ENCODE data around the gene GNB4. TPM values are rescaled to one million over a fixed set of nuclear protein-coding genes. Genes with fewer than 3 reads are reported as not detected.

The GNB4 gene
- total RNA-seq, 1 donor from 2014 or later, result 37.3 TPM

- peaks cover 8% of the 10 kb centered on the region for H3K36me3 Mint-ChIP-seq (ENCODE audit: low read depth)
- DNase-seq (ENCODE audit: low read depth, low spot score), result no peak
- TF ChIP-seq CTCF (conservative IDR thresholded peaks at IDR 0.05), result no peak
- no peaks in the 10 kb centered on the region for H3K27me3 Mint-ChIP-seq (ENCODE audit: low read depth)
- no peaks in the 10 kb centered on the region for H3K9me3 Mint-ChIP-seq
- H3K4me1 Mint-ChIP-seq, result peaks cover 2% of the 10 kb centered on the region
- no peak overlapping the region for H3K4me3 Mint-ChIP-seq
- no peak overlapping the region for H3K27ac Mint-ChIP-seq (ENCODE audit: unreplicated experiment)
Measured at GRCh38 chr3:179415377-179415776, 35.9 kb downstream of the GNB4 start.

- H3K27me3 Mint-ChIP-seq (ENCODE audit: low read depth), result no peaks in the 10 kb centered on the region
- peaks cover 4% of the 10 kb centered on the region for H3K4me1 Mint-ChIP-seq
- H3K27ac Mint-ChIP-seq (ENCODE audit: unreplicated experiment), result no peak overlapping the region
Measured at GRCh38 chr3:179414804-179415203, 36.5 kb downstream of the GNB4 start.

GRCh38 chr3:179410999-179411398 lies 40.3 kb downstream of the GNB4 start:
- no peak overlapping the region for H3K4me3 Mint-ChIP-seq
- no peaks in the 10 kb centered on the region for H3K9me3 Mint-ChIP-seq
- TF ChIP-seq CTCF (conservative IDR thresholded peaks at IDR 0.05), result no peak
- H3K4me1 Mint-ChIP-seq, result peaks cover 4% of the 10 kb centered on the region
- no peaks in the 10 kb centered on the region for H3K27me3 Mint-ChIP-seq (ENCODE audit: low read depth)
- no peak for DNase-seq (ENCODE audit: low read depth, low spot score)
- H3K36me3 Mint-ChIP-seq (ENCODE audit: low read depth), result peaks cover 7% of the 10 kb centered on the region
- no peak overlapping the region for H3K27ac Mint-ChIP-seq (ENCODE audit: unreplicated experiment)

More at GRCh38 chr3:179414804-179415203, 36.5 kb downstream of the GNB4 start:
- DNase-seq (ENCODE audit: low read depth, low spot score), result no peak
- H3K36me3 Mint-ChIP-seq (ENCODE audit: low read depth), result peaks cover 9% of the 10 kb centered on the region
- no peaks in the 10 kb centered on the region for H3K9me3 Mint-ChIP-seq
- no peak overlapping the region for H3K4me3 Mint-ChIP-seq
- no peak for TF ChIP-seq CTCF (conservative IDR thresholded peaks at IDR 0.05)

DNA sequence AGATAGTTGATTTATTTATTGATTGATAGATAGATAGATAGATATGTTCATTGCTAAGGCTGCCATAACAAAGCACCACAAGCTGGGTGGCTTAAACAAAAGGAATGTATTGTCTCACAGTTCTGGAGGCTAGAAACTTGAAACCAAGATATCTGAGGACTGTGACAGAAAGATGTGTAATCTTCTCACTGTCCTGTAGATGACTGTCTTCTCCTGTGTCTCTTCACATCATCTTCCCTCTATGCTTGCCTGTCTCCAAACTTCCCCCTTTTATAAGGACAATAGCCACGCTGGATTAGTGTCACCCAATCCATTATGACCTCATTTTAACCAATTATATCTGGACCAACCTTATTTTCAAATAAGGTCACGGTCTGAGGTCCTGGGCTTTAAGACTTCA lies 40.9 kb downstream of the GNB4 start:
- H3K9me3 Mint-ChIP-seq, result no peaks in the 10 kb centered on the region
- no peak for DNase-seq (ENCODE audit: low read depth, low spot score)
- H3K27ac Mint-ChIP-seq (ENCODE audit: unreplicated experiment), result no peak overlapping the region
- H3K27me3 Mint-ChIP-seq (ENCODE audit: low read depth), result no peaks in the 10 kb centered on the region
- no peak for TF ChIP-seq CTCF (conservative IDR thresholded peaks at IDR 0.05)
- H3K4me3 Mint-ChIP-seq, result no peak overlapping the region
- peaks cover 7% of the 10 kb centered on the region for H3K36me3 Mint-ChIP-seq (ENCODE audit: low read depth)
- peaks cover 4% of the 10 kb centered on the region for H3K4me1 Mint-ChIP-seq

DNA sequence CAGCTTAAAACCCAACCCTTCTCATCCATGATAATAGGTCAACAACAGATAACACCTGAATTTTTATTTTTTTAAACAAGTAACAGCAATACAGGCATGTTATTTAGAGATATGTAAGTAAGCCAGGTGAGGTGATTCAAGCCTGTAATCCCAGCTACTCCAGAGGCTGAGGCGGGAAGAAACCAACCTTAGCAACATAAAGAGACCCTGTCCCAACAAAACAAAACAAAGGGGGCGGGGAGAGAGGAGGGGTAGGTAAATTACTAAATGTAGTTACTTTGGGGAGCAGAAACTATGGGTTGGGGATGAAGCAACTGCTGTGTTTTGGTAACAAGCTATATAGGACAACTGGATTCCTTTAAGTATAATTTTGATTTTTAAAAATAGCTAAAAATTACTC lies 47.0 kb downstream of the GNB4 start:
- no peaks in the 10 kb centered on the region for H3K36me3 Mint-ChIP-seq (ENCODE audit: low read depth)
- no peak for DNase-seq (ENCODE audit: low read depth, low spot score)
- TF ChIP-seq CTCF (conservative IDR thresholded peaks at IDR 0.05), result no peak
- no peak overlapping the region for H3K27ac Mint-ChIP-seq (ENCODE audit: unreplicated experiment)
- no peaks in the 10 kb centered on the region for H3K9me3 Mint-ChIP-seq
- H3K27me3 Mint-ChIP-seq (ENCODE audit: low read depth), result no peaks in the 10 kb centered on the region
- peaks cover 5% of the 10 kb centered on the region for H3K4me1 Mint-ChIP-seq
- H3K4me3 Mint-ChIP-seq, result no peak overlapping the region

DNA sequence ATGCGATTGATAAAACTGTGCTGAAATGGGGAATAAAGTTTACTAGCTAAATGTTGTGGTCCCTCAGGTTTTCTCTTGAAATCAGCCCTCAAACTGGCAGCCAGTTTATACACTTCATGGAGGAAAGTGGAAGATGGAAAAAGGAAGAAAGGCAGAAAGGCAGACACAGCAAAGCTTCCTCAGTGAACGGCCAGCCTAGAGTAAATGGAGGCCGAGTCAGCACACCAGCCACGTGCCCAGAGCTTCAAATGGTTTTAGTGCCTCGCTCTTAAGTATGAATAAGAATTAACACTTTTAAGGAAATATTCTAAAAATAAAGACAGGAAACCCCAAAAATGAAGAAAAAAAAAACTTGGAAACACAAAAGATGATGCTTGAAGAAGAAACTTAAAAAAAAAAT lies 48.3 kb downstream of the GNB4 start:
- H3K4me1 Mint-ChIP-seq, result peaks cover 5% of the 10 kb centered on the region
- H3K27me3 Mint-ChIP-seq (ENCODE audit: low read depth), result no peaks in the 10 kb centered on the region
- no peak overlapping the region for H3K4me3 Mint-ChIP-seq
- no peaks in the 10 kb centered on the region for H3K36me3 Mint-ChIP-seq (ENCODE audit: low read depth)
- no peak for TF ChIP-seq CTCF (conservative IDR thresholded peaks at IDR 0.05)
- H3K9me3 Mint-ChIP-seq, result no peaks in the 10 kb centered on the region
- H3K27ac Mint-ChIP-seq (ENCODE audit: unreplicated experiment), result no peak overlapping the region
- no peak for DNase-seq (ENCODE audit: low read depth, low spot score)
